Skin epidermis (tissue), 12 donors: Measurements from ENCODE around the gene EIF2B5.
"Not testable (repeated sequence)": the region's sequence is repeated elsewhere in the genome, so short reads cannot be mapped to it uniquely, and the experiment has no call there.

Source experiments
- H3K27ac ChIP-seq, 21 experiments: fragments of 200-600 bp; sonication (generic) in 11 of 21; one replicate each; pipeline ENCODE4 v1.5.0; 2020; ENCODE audit warnings: mild to moderate bottlenecking in 3 of 21, inconsistent platforms in 2 of 21, moderate library complexity in 2 of 21
- H3K4me3 ChIP-seq, 7 experiments: fragments of 200-600 bp; sonication (generic) in 2 of 7; one replicate each; pipeline ENCODE4 v1.5.0; 2020; ENCODE audit warnings: inconsistent platforms in 2 of 7, mild to moderate bottlenecking in 2 of 7, moderate library complexity in 1 of 7

The EIF2B5 gene

GRCh38 chr3:184144505-184144904 is 9.3 kb downstream of the EIF2B5 start:
- no peak overlapping the region for H3K27ac ChIP-seq

GRCh38 chr3:184145111-184145524 is 10.0 kb downstream of the EIF2B5 start:
- Histone ChIP-seq H3K4me3 (no peak overlapping the region), H3K27ac (no peak overlapping the region)

More at GRCh38 chr3:184144505-184144904, 9.3 kb downstream of the EIF2B5 start:
- H3K4me3 ChIP-seq = no peak overlapping the region

- H3K4me3 ChIP-seq = no peak overlapping the region
- no peak overlapping the region for H3K27ac ChIP-seq
Observed at GRCh38 chr3:184145751-184146270, 10.7 kb downstream of the EIF2B5 start.

- Histone ChIP-seq H3K27ac (no peak overlapping the region), H3K4me3 (no peak overlapping the region)
Observed at GRCh38 chr3:184148076-184148475, 12.9 kb downstream of the EIF2B5 start.

DNA sequence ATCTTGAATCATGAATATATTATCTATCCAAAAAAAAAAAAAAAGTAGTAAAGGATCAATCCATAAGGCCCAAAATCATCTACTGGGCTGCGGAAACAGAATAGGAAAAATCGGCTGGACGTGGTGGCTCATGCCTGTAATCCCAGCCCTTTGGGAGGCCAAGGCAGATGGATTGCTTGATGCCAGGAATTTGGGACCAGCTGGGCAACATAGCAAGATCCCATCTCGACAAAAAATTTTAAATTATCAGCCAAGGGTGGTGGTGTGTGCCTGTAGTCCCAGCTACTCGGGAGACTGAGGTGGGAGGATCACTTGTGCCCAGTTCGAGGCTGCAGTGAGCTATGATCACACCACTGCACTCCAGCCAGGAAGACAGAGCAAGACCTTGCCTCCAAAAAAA is 14.0 kb downstream of the EIF2B5 start:
- Histone ChIP-seq H3K4me3 (no peak overlapping the region), H3K27ac (no peak overlapping the region)

DNA sequence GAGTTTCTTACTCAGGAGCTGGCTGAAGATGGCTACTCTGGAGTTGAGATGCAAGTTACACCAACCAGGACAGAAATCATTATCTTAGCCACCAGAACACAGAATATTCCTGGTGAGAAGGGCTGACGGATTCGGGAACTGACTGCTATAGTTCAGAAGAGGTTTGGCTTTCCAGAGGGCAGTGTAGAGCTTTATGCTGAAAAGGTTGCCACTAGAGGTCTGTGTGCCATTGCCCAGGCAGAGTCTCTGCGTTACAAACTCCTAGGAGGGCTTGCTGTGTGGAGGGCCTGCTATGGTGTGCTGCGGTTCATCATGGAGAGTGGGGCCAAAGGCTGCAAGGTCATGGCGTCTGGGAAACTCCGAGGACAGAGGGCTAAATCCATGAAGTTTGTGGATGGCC is 14.6 kb downstream of the EIF2B5 start:
- H3K27ac ChIP-seq, H3K4me3 ChIP-seq: not testable (repeated sequence)

DNA sequence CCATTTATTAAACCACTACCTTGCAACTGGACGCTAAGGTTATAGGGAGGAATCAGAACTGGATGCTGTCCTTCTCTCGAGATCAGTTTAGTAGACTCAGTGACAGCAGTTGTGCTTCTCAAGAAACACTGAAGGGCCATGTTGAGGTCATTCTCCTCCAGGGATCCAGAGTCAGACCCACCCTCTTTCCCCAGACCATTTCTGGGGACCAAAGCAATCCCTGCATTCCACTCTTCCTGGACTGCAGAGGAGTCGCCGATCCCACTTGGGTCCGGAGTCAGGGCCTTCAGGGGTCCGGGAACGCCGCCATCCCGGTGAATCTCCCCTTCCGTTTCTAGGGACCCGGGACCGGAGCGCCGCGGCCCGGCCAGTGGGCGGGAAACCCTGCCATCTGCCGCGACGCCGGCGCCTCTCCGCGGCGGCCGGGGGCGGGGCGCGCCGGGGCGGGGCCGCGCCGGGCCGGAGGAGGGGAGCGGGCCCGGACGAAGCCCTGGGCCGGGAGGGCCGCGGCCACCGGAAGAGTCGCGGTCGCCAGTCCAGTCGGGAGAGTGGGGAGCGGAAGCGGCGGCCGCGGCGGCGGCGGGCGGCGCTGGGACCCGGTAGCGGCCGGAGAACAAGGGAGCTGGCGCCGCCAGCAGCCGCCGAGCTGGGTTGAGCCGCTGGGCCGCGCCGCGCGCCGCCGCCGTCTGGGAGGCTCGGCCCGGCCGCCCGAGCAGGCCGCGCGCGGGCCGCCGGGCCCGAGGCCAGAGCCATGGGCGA is 19.9 kb downstream of the EIF2B5 start, which contains the start of gene DVL3:
Gene DVL3, plus strand, starts transcription at position 493 of the 759 bp plus-strand sequence. Its CDS starts 259 bp downstream, at position 752.
- peak within 1 kb of the TSS; percentile 66 to 91 (median 77) for H3K4me3 ChIP-seq
- peak within 1 kb of the TSS; percentile 39 to 94 (median 87) for H3K27ac ChIP-seq

- H3K27ac ChIP-seq = peak overlapping the region; percentile 39 to 94 (median 87)
- peak overlapping the region; percentile 66 to 91 (median 77) for H3K4me3 ChIP-seq
Observed at GRCh38 chr3:184155644-184156521, 20.7 kb downstream of the EIF2B5 start.

DNA sequence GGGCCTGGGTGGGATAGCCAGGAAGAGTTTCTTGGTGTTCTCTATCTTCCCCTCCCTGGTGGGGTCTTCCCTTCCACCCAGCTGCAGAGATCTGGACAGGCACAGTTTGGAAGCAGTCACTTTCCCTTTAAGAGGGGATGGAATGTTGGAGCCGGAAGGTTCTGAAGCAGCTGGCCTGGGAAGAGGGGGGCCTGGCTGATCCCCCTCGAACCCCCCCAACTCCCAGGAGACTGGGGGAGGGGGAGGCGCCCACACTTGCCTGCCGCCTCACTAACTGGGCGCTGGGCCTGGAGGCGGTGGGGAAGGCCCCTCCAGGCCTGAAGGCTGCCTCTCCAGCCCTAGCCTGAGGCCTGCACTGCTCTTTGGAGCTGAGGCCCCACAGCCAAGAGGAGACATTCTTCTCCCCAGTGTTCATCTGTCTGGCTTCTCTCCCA is 21.4 kb downstream of the EIF2B5 start:
- Histone ChIP-seq H3K27ac (peak overlapping the region in 19 of 21 experiments; percentile 60 to 94 (median 87)), H3K4me3 (peak overlapping the region; percentile 66 to 91 (median 77))

- Histone ChIP-seq H3K27ac (peak overlapping the region in 18 of 21 experiments; percentile 22 to 94 (median 87)), H3K4me3 (peak overlapping the region; percentile 66 to 91 (median 77))
Observed at GRCh38 chr3:184157206-184157605, 22.0 kb downstream of the EIF2B5 start.

GRCh38 chr3:184158404-184158803 is 23.2 kb downstream of the EIF2B5 start:
- Histone ChIP-seq H3K4me3 (no peak overlapping the region), H3K27ac (peak overlapping the region in 1 of 21 experiments; percentile 87)

- peak overlapping the region in 8 of 21 experiments; percentile 2 to 70 (median 16) for H3K27ac ChIP-seq
- no peak overlapping the region for H3K4me3 ChIP-seq
Observed at GRCh38 chr3:184160456-184160855, 25.3 kb downstream of the EIF2B5 start.

GRCh38 chr3:184162571-184163070 is 27.5 kb downstream of the EIF2B5 start:
- H3K27ac ChIP-seq, H3K4me3 ChIP-seq: not testable (repeated sequence)

DNA sequence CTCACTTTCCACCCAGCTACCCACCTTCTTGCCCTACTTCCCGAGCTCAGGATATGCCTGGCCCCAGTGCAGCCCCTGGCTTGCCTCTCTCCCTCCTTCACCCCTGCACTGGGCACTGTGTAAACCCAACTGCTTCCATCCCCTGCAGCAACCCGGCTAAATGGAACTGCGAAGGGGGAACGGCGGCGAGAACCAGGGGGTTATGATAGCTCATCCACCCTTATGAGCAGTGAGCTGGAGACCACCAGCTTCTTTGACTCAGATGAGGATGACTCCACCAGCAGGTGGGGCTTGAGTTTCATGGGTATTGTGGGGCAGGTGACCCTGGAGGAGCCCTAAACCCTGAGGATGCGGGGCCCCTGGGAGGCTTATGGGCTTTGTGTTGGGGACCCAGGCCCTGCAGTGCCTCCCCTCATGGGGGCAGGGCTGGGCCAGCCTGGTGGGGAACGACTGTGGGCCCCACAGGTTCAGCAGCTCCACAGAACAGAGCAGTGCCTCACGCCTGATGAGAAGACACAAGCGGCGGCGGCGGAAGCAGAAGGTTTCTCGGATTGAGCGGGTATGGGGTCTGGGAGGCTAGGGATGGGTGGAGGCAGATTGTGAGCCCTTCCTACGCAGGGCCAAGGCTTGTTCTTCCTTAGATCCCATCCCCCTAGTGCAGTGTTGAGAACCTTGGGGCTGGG is 29.6 kb downstream of the EIF2B5 start:
- no peak overlapping the region for H3K4me3 ChIP-seq
- H3K27ac ChIP-seq = no peak overlapping the region

GRCh38 chr3:184165543-184165942 is 30.4 kb downstream of the EIF2B5 start:
- H3K27ac ChIP-seq = no peak overlapping the region
- H3K4me3 ChIP-seq = no peak overlapping the region

GRCh38 chr3:184166671-184167070 is 31.5 kb downstream of the EIF2B5 start:
- Histone ChIP-seq H3K27ac (no peak overlapping the region), H3K4me3 (no peak overlapping the region)

GRCh38 chr3:184167786-184168185 is 32.6 kb downstream of the EIF2B5 start:
- Histone ChIP-seq H3K27ac (peak overlapping the region in 2 of 21 experiments; percentile 14 to 39), H3K4me3 (no peak overlapping the region)

GRCh38 chr3:184168363-184169120 is 33.4 kb downstream of the EIF2B5 start:
- H3K27ac ChIP-seq = peak overlapping the region in 3 of 21 experiments; percentile 10 to 39 (median 31)
- H3K4me3 ChIP-seq = no peak overlapping the region
